ENCODE measurements around the gene ERMN. TPM values are rescaled to one million over a fixed set of nuclear protein-coding genes. Genes with fewer than 3 reads are reported as not detected.

The ERMN gene
- total RNA-seq, 1 donor from 2014 or later: not detected

DNA sequence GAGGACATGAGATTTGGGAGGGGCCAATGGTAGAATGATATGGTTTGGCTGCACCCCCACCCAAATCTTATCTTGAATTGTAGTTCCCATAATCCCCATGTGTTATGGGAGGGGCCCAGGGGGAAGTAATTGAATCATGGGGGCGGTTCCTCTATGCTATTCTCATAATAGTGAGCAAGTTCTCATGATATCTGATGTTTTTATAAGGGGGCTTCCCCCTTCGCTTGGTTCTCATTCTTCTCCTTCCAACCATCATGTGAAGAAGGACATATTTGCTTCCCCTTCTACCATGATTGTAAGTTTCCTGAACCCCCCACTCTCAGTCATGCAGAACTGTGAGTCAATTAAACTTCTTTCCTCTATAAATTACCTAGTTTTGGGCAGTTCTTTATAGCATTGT, 37.0 kb upstream of the ERMN start:
- Histone ChIP-seq H3K36me3 (ENCODE audit: control insufficient read depth, insufficient read depth, low read length) (no peaks in the 10 kb centered on the region), H3K4me3 (ENCODE audit: low read depth, low read length) (no peak overlapping the region), H3K27me3 (ENCODE audit: control insufficient read depth, insufficient read depth, low read length) (no peaks in the 10 kb centered on the region)
- DNase-seq (ENCODE audit: low read depth): no peak
- TF ChIP-seq, protein P1, sequence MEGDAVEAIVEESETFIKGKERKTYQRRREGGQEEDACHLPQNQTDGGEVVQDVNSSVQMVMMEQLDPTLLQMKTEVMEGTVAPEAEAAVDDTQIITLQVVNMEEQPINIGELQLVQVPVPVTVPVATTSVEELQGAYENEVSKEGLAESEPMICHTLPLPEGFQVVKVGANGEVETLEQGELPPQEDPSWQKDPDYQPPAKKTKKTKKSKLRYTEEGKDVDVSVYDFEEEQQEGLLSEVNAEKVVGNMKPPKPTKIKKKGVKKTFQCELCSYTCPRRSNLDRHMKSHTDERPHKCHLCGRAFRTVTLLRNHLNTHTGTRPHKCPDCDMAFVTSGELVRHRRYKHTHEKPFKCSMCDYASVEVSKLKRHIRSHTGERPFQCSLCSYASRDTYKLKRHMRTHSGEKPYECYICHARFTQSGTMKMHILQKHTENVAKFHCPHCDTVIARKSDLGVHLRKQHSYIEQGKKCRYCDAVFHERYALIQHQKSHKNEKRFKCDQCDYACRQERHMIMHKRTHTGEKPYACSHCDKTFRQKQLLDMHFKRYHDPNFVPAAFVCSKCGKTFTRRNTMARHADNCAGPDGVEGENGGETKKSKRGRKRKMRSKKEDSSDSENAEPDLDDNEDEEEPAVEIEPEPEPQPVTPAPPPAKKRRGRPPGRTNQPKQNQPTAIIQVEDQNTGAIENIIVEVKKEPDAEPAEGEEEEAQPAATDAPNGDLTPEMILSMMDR (IDR thresholded peaks at IDR 0.05; ENCODE audit: insufficient read depth, low read length, poor library complexity, severe bottlenecking): no peak

- TF ChIP-seq, protein P1 (IDR thresholded peaks at IDR 0.05; ENCODE audit: insufficient read depth, low read length, poor library complexity, severe bottlenecking): no peak
- Histone ChIP-seq H3K27me3 (ENCODE audit: control insufficient read depth, insufficient read depth, low read length) (no peaks in the 10 kb centered on the region), H3K36me3 (ENCODE audit: control insufficient read depth, insufficient read depth, low read length) (no peaks in the 10 kb centered on the region), H3K4me3 (ENCODE audit: low read depth, low read length) (no peak overlapping the region)
- no peak for DNase-seq (ENCODE audit: low read depth)
These were observed 35.9 kb upstream of the ERMN start for GRCh38 chr2:157361526-157361925.

- H3K36me3 ChIP-seq (ENCODE audit: control insufficient read depth, insufficient read depth, low read length): no peaks in the 10 kb centered on the region
- no peak for DNase-seq (ENCODE audit: low read depth)
- no peaks in the 10 kb centered on the region for H3K27me3 ChIP-seq (ENCODE audit: control insufficient read depth, insufficient read depth, low read length)
- TF ChIP-seq, protein P1 (IDR thresholded peaks at IDR 0.05; ENCODE audit: insufficient read depth, low read length, poor library complexity, severe bottlenecking): no peak
- no peak overlapping the region for H3K4me3 ChIP-seq (ENCODE audit: low read depth, low read length)
These were observed 34.0 kb upstream of the ERMN start for GRCh38 chr2:157359628-157360027.

DNA sequence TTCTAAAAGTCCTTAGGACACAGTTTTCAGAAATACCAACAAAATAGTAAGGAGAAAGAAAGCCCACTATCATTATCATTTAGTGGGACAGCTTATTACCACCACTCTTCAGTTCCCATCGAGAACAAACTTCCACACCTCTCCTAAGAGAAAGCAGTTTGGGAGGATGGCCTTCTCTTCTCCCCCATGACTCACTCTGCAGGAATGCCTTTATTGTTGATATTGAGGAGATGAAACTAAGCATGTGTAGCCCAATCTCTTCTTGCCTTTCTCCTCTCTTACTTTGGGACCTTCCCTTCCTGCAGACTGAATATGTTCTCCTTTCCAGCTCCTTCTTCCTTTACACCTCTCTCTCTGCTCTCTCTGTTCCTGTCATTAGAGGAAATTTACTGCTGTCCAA, 30.0 kb upstream of the ERMN start:
- Histone ChIP-seq H3K27me3 (ENCODE audit: control insufficient read depth, insufficient read depth, low read length) (no peaks in the 10 kb centered on the region), H3K4me3 (ENCODE audit: low read depth, low read length) (no peak overlapping the region), H3K36me3 (ENCODE audit: control insufficient read depth, insufficient read depth, low read length) (no peaks in the 10 kb centered on the region)
- no peak for DNase-seq (ENCODE audit: low read depth)
- TF ChIP-seq, protein P1 (IDR thresholded peaks at IDR 0.05; ENCODE audit: insufficient read depth, low read length, poor library complexity, severe bottlenecking): no peak

GRCh38 chr2:157349949-157350515, 24.4 kb upstream of the ERMN start:
- Histone ChIP-seq H3K27me3 (ENCODE audit: control insufficient read depth, insufficient read depth, low read length) (no peaks in the 10 kb centered on the region), H3K36me3 (ENCODE audit: control insufficient read depth, insufficient read depth, low read length) (no peaks in the 10 kb centered on the region), H3K4me3 (ENCODE audit: low read depth, low read length) (no peak overlapping the region)
- TF ChIP-seq, protein P1 (IDR thresholded peaks at IDR 0.05; ENCODE audit: insufficient read depth, low read length, poor library complexity, severe bottlenecking): no peak
- DNase-seq (ENCODE audit: low read depth): no peak

- no peak for DNase-seq (ENCODE audit: low read depth)
- Histone ChIP-seq H3K27me3 (ENCODE audit: control insufficient read depth, insufficient read depth, low read length) (no peaks in the 10 kb centered on the region), H3K36me3 (ENCODE audit: control insufficient read depth, insufficient read depth, low read length) (no peaks in the 10 kb centered on the region), H3K4me3 (ENCODE audit: low read depth, low read length) (no peak overlapping the region)
- TF ChIP-seq, protein P1 (IDR thresholded peaks at IDR 0.05; ENCODE audit: insufficient read depth, low read length, poor library complexity, severe bottlenecking): no peak
These were observed 22.8 kb upstream of the ERMN start for GRCh38 chr2:157348291-157348921.
